NCI-H446 (cell line): ENCODE results near the gene MVB12B.
A peak's percentile ranks its signal among the peaks of the same experiment; 100 is the strongest.

Experiments used
- DNase-seq, 2 experiments: peaks; one replicate each; lab custom pipeline; 2025; lab: John Stamatoyannopoulos, UW

Gene MVB12B

GRCh38 chr9:126430124-126430523, 103.5 kb downstream of the MVB12B start:
- DNase-seq = no peak

- DNase-seq = no peak
Observed at GRCh38 chr9:126431077-126431742, 104.6 kb downstream of the MVB12B start.

GRCh38 chr9:126432659-126433058, 106.0 kb downstream of the MVB12B start:
- no peak for DNase-seq

- DNase-seq = no peak
Observed at GRCh38 chr9:126435105-126435504, 108.5 kb downstream of the MVB12B start.

GRCh38 chr9:126435626-126436025, 109.0 kb downstream of the MVB12B start:
- DNase-seq = no peak

- no peak for DNase-seq
Observed at GRCh38 chr9:126436545-126437267, 110.1 kb downstream of the MVB12B start.

- no peak for DNase-seq
Observed at GRCh38 chr9:126437268-126437666, 110.6 kb downstream of the MVB12B start.

GRCh38 chr9:126437701-126438100, 111.1 kb downstream of the MVB12B start:
- DNase-seq = no peak

- DNase-seq = no peak
Observed at GRCh38 chr9:126438741-126439401, 112.2 kb downstream of the MVB12B start.

GRCh38 chr9:126439402-126439765, 112.8 kb downstream of the MVB12B start:
- no peak for DNase-seq

GRCh38 chr9:126439883-126440653, 113.4 kb downstream of the MVB12B start:
- DNase-seq = no peak

- DNase-seq = peak; percentile 46 to 79
Observed at GRCh38 chr9:126440940-126441339, 114.3 kb downstream of the MVB12B start.

- DNase-seq = no peak
Observed at GRCh38 chr9:126442636-126443035, 116.0 kb downstream of the MVB12B start.

GRCh38 chr9:126443144-126443543, 116.5 kb downstream of the MVB12B start:
- DNase-seq = no peak

GRCh38 chr9:126448136-126448535, 121.5 kb downstream of the MVB12B start:
- DNase-seq = no peak

GRCh38 chr9:126448865-126449577, 122.4 kb downstream of the MVB12B start:
- no peak for DNase-seq

- DNase-seq = no peak
Observed at GRCh38 chr9:126449725-126450667, 123.4 kb downstream of the MVB12B start.

- no peak for DNase-seq
Observed at GRCh38 chr9:126450668-126451205, 124.1 kb downstream of the MVB12B start.

GRCh38 chr9:126451316-126451885, 124.8 kb downstream of the MVB12B start:
- DNase-seq = no peak

- DNase-seq = no peak
Observed at GRCh38 chr9:126452106-126452505, 125.5 kb downstream of the MVB12B start.
